HEK293 (cell line): ENCODE data around the gene TTN.

Experiments
- CTCF ChIA-PET: fragments of 350-600 bp; formaldehyde crosslinking; extraction: SDS; loops from one replicate; lab custom pipeline; 2021; ENCODE audit warnings: antibody characterized with exemption; lab: Yijun Ruan, JAX
- POLR2A ChIA-PET: fragments of 300-600 bp; formaldehyde crosslinking; extraction: SDS; loops from one replicate; lab custom pipeline; 2020; ENCODE audit warnings: antibody characterized with exemption, inconsistent platforms; lab: Yijun Ruan, JAX
- H3K27ac ChIP-seq: fragments of 200-500 bp; sonication (Bioruptor generic); 2 replicates; pipeline ENCODE4 v1.5.1; 2014; ENCODE audit warnings: low read depth, low read length, control low read depth, inconsistent platforms; ENCODE audit errors: extremely low read depth
- H3K36me3 ChIP-seq, 2 experiments: fragments of 200-500 bp in 1 of 2; sonication (Bioruptor generic) in 1 of 2; 1 replicate in 1 of 2; 2 replicates in 1 of 2; pipeline ENCODE4 v1.5.1; 2014 to 2017; ENCODE audit warnings: inconsistent platforms in 2 of 2, low read length in 2 of 2; ENCODE audit not compliant: control insufficient read depth in 2 of 2, insufficient read depth in 1 of 2
- H3K4me1 ChIP-seq: fragments of 200-500 bp; sonication (Bioruptor generic); 2 replicates; pipeline ENCODE4 v1.5.1; 2014; ENCODE audit warnings: mild to moderate bottlenecking, low read length, inconsistent platforms; ENCODE audit not compliant: control insufficient read depth, insufficient read depth
- H3K4me3 ChIP-seq: 2 replicates; pipeline ENCODE4 v1.5.1; 2011; ENCODE audit warnings: low read depth, mild to moderate bottlenecking, control low read depth, low read length, moderate library complexity
- H3K9me3 ChIP-seq: fragments of 200-500 bp; sonication (Bioruptor generic); 2 replicates; pipeline ENCODE4 v1.5.1; 2014; ENCODE audit warnings: low read depth, low read length, inconsistent platforms; ENCODE audit not compliant: control insufficient read depth, insufficient read depth
- BCL11A ChIP-seq: fragments of 450-650 bp; formaldehyde crosslinking; IDR thresholded peaks from 2 replicates; pipeline ENCODE4 v1.5.1; 2016; ENCODE audit warnings: low read depth, missing biosample characterization, missing genetic modification characterization
- GLI4 ChIP-seq: fragments of 450-650 bp; formaldehyde crosslinking; IDR thresholded peaks from 2 replicates; pipeline ENCODE4 v1.5.1; 2016; ENCODE audit warnings: missing biosample characterization, missing genetic modification characterization
- GLIS2 ChIP-seq: fragments of 450-650 bp; formaldehyde crosslinking; IDR thresholded peaks from 2 replicates; pipeline ENCODE4 v1.5.1; 2016; ENCODE audit warnings: missing biosample characterization, missing genetic modification characterization
- HOXC10 ChIP-seq: sonication (generic); formaldehyde crosslinking; IDR thresholded peaks from 2 replicates; pipeline ENCODE4 v1.8.1; 2023; ENCODE audit warnings: mild to moderate bottlenecking, missing genetic modification reagents
- KLF8 ChIP-seq: fragments of 450-650 bp; formaldehyde crosslinking; IDR thresholded peaks from 2 replicates; pipeline ENCODE4 v1.5.1; 2016; ENCODE audit warnings: missing biosample characterization, missing genetic modification characterization
- OVOL3 ChIP-seq: fragments of 450-650 bp; formaldehyde crosslinking; IDR thresholded peaks from 2 replicates; pipeline ENCODE4 v1.5.1; 2016; ENCODE audit warnings: missing biosample characterization, missing genetic modification characterization
- PRDM10 ChIP-seq: fragments of 450-650 bp; formaldehyde crosslinking; IDR thresholded peaks from 2 replicates; pipeline ENCODE4 v1.5.1; 2016; ENCODE audit warnings: missing biosample characterization, missing genetic modification characterization
- SCRT2 ChIP-seq: fragments of 450-650 bp; formaldehyde crosslinking; IDR thresholded peaks from 2 replicates; pipeline ENCODE4 v1.5.1; 2016; ENCODE audit warnings: missing biosample characterization, missing genetic modification characterization
- ZBTB1 ChIP-seq: fragments of 450-650 bp; formaldehyde crosslinking; IDR thresholded peaks from 2 replicates; pipeline ENCODE4 v1.5.1; 2016; ENCODE audit warnings: missing biosample characterization, missing genetic modification characterization
- ZBTB8A ChIP-seq: fragments of 450-650 bp; formaldehyde crosslinking; IDR thresholded peaks from 2 replicates; pipeline ENCODE4 v1.5.1; 2016; ENCODE audit warnings: missing biosample characterization, missing genetic modification characterization
- ZFHX2 ChIP-seq: fragments of 450-650 bp; formaldehyde crosslinking; conservative IDR thresholded peaks from 2 replicates; pipeline ENCODE4 v1.5.1; 2016; ENCODE audit warnings: missing biosample characterization, missing genetic modification characterization
- ZFP41 ChIP-seq: fragments of 450-650 bp; formaldehyde crosslinking; IDR thresholded peaks from 2 replicates; pipeline ENCODE4 v1.5.1; 2016; ENCODE audit warnings: missing biosample characterization, missing genetic modification characterization, borderline replicate concordance
- ZNF148 ChIP-seq: fragments of 450-650 bp; formaldehyde crosslinking; IDR thresholded peaks from 2 replicates; pipeline ENCODE4 v1.5.0; 2017; ENCODE audit warnings: missing biosample characterization, missing genetic modification characterization, borderline replicate concordance
- ZNF157 ChIP-seq: fragments of 450-650 bp; formaldehyde crosslinking; IDR thresholded peaks from 2 replicates; pipeline ENCODE4 v1.5.1; 2016; ENCODE audit warnings: missing biosample characterization, missing genetic modification characterization
- ZNF335 ChIP-seq: fragments of 450-650 bp; formaldehyde crosslinking; conservative IDR thresholded peaks from 2 replicates; pipeline ENCODE4 v1.5.1; 2016; ENCODE audit warnings: missing biosample characterization, missing genetic modification characterization
- ZNF513 ChIP-seq: fragments of 450-650 bp; IDR thresholded peaks from 2 replicates; pipeline ENCODE4 v1.5.1; 2018; ENCODE audit warnings: missing biosample characterization, missing genetic modification characterization
- ZNF544 ChIP-seq: fragments of 450-650 bp; formaldehyde crosslinking; IDR thresholded peaks from 2 replicates; pipeline ENCODE4 v1.5.0; 2017; ENCODE audit warnings: missing biosample characterization, missing genetic modification characterization
- ZNF555 ChIP-seq: fragments of 450-650 bp; formaldehyde crosslinking; conservative IDR thresholded peaks from 2 replicates; pipeline ENCODE4 v1.5.1; 2017; ENCODE audit warnings: missing biosample characterization, mild to moderate bottlenecking, missing genetic modification characterization, inconsistent platforms
- ZNF560 ChIP-seq: fragments of 450-650 bp; formaldehyde crosslinking; IDR thresholded peaks from 2 replicates; pipeline ENCODE4 v1.5.1; 2017; ENCODE audit warnings: missing biosample characterization, missing genetic modification characterization, borderline replicate concordance
- ZNF621 ChIP-seq: fragments of 450-650 bp; formaldehyde crosslinking; IDR thresholded peaks from 2 replicates; pipeline ENCODE4 v1.5.1; 2017; ENCODE audit warnings: missing biosample characterization, missing genetic modification characterization
- ZNF629 ChIP-seq: fragments of 450-650 bp; formaldehyde crosslinking; IDR thresholded peaks from 2 replicates; pipeline ENCODE4 v1.5.1; 2017; ENCODE audit warnings: missing biosample characterization, missing genetic modification characterization
- ZNF645 ChIP-seq: fragments of 450-650 bp; formaldehyde crosslinking; IDR thresholded peaks from 2 replicates; pipeline ENCODE4; 2016; ENCODE audit warnings: missing biosample characterization, missing genetic modification characterization
- ZNF660 ChIP-seq: fragments of 450-650 bp; IDR thresholded peaks from 2 replicates; pipeline ENCODE4 v1.5.1; 2018; ENCODE audit warnings: missing biosample characterization, mild to moderate bottlenecking, missing genetic modification characterization
- ZNF701 ChIP-seq: fragments of 450-650 bp; formaldehyde crosslinking; IDR thresholded peaks from 2 replicates; pipeline ENCODE4 v1.5.1; 2016; ENCODE audit warnings: missing biosample characterization, missing genetic modification characterization
- ZNF768 ChIP-seq: fragments of 450-650 bp; formaldehyde crosslinking; IDR thresholded peaks from 2 replicates; pipeline ENCODE4 v1.5.1; 2018; ENCODE audit warnings: missing biosample characterization, mild to moderate bottlenecking, missing genetic modification characterization
- ZNF776 ChIP-seq: fragments of 450-650 bp; formaldehyde crosslinking; IDR thresholded peaks from 2 replicates; pipeline ENCODE4 v1.5.0; 2017; ENCODE audit warnings: missing biosample characterization, missing genetic modification characterization, borderline replicate concordance
- ZSCAN4 ChIP-seq: fragments of 450-650 bp; formaldehyde crosslinking; IDR thresholded peaks from 2 replicates; pipeline ENCODE4 v1.5.1; 2017; ENCODE audit warnings: missing biosample characterization, missing genetic modification characterization

Gene TTN

GRCh38 chr2:178787155-178787554 is 20.1 kb downstream of the TTN start:
- no peaks in the 10 kb centered on the region for H3K4me1 ChIP-seq
- no peak overlapping the region for H3K4me3 ChIP-seq
- ChIA-PET POLR2A (no interaction called here), CTCF (interaction anchor here (0.8 to 0.9 kb wide), 2 partner anchors 9 to 17 kb away, joined by 3 to 5 read pairs; no protein-coding TSS in a partner anchor)
- TF ChIP-seq PRDM10 (no peak), ZNF629 (no peak), ZNF335 (tag by site-specific recombination) (no peak), ZNF645 (tag by site-specific recombination) (no peak), ZNF701 (tag by site-specific recombination) (no peak), ZNF544 (no peak), BCL11A (tag by site-specific recombination) (no peak), ZBTB1 (tag by site-specific recombination) (no peak), GLI4 (tag by site-specific recombination) (no peak), ZNF157 (no peak), ZNF621 (tag by site-specific recombination) (no peak), OVOL3 (tag by site-specific recombination) (no peak), ZNF560 (tag by site-specific recombination) (no peak), GLIS2 (tag by site-specific recombination) (no peak), ZNF555 (tag by site-specific recombination) (no peak), HOXC10 (CRISPR knock-in tag) (no peak), ZBTB8A (tag by site-specific recombination) (no peak), ZNF768 (tag by site-specific recombination) (no peak), ZNF660 (tag by site-specific recombination) (no peak)
- H3K36me3 ChIP-seq = no peaks in the 10 kb centered on the region
- no peak overlapping the region for H3K27ac ChIP-seq
- H3K9me3 ChIP-seq = no peaks in the 10 kb centered on the region

GRCh38 chr2:178783889-178784288 is 23.3 kb downstream of the TTN start:
- ChIA-PET POLR2A (no interaction called here), CTCF (interaction anchor here (2.2 kb wide), 1 partner anchor 12 kb away, joined by 7 read pairs; no protein-coding TSS in a partner anchor)
- H3K4me1 ChIP-seq = no peaks in the 10 kb centered on the region
- H3K27ac ChIP-seq = no peak overlapping the region
- H3K9me3 ChIP-seq = no peaks in the 10 kb centered on the region
- H3K36me3 ChIP-seq = no peaks in the 10 kb centered on the region
- no peak overlapping the region for H3K4me3 ChIP-seq
- TF ChIP-seq SCRT2 (tag by site-specific recombination) (no peak), ZFP41 (no peak), ZNF148 (tag by site-specific recombination) (no peak), ZNF776 (tag by site-specific recombination) (no peak), KLF8 (tag by site-specific recombination) (no peak), ZNF513 (tag by site-specific recombination) (no peak), ZFHX2 (no peak), ZSCAN4 (no peak)
